ENCODE data around the gene TTC3.

- TF ChIP-seq BMI1 (IDR thresholded peaks at IDR 0.05; ENCODE audit: borderline replicate concordance) (no peak), YY1 (IDR thresholded peaks at IDR 0.05; ENCODE audit: low read depth, low read length) (peak; percentile 52; the same call in 1 of the 2 replicates), POLR2A (IDR thresholded peaks at IDR 0.05; ENCODE audit: low read depth, low read length) (peak; percentile 87), ZNF687 (IDR thresholded peaks at IDR 0.05) (peak; percentile 57), RCOR1 (conservative IDR thresholded peaks at IDR 0.05; ENCODE audit: low read depth, low read length) (no peak), NFYA (IDR thresholded peaks at IDR 0.05; ENCODE audit: borderline replicate concordance, low read depth, low read length) (no peak)
- TF ChIP-seq, protein P1, sequence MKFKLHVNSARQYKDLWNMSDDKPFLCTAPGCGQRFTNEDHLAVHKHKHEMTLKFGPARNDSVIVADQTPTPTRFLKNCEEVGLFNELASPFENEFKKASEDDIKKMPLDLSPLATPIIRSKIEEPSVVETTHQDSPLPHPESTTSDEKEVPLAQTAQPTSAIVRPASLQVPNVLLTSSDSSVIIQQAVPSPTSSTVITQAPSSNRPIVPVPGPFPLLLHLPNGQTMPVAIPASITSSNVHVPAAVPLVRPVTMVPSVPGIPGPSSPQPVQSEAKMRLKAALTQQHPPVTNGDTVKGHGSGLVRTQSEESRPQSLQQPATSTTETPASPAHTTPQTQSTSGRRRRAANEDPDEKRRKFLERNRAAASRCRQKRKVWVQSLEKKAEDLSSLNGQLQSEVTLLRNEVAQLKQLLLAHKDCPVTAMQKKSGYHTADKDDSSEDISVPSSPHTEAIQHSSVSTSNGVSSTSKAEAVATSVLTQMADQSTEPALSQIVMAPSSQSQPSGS (IDR thresholded peaks at IDR 0.05; ENCODE audit: low read length), result no peak
- TF ChIP-seq, protein P2, sequence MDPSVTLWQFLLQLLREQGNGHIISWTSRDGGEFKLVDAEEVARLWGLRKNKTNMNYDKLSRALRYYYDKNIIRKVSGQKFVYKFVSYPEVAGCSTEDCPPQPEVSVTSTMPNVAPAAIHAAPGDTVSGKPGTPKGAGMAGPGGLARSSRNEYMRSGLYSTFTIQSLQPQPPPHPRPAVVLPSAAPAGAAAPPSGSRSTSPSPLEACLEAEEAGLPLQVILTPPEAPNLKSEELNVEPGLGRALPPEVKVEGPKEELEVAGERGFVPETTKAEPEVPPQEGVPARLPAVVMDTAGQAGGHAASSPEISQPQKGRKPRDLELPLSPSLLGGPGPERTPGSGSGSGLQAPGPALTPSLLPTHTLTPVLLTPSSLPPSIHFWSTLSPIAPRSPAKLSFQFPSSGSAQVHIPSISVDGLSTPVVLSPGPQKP (IDR thresholded peaks at IDR 0.05; ENCODE audit: low read depth, low read length), result no peak
Observed at GRCh38 chr21:37072988-37073416, at the start of gene TTC3, which contains the start of gene PIGP.

Data from GM12878 (cell line).